Testis (tissue), 2 donors: ENCODE results near the gene SUFU.

ENCODE experiments used
- POLR2A ChIP-seq: fragments of 450-650 bp; IDR thresholded peaks from one replicate; pipeline ENCODE4 v1.6.1; 2017; ENCODE audit warnings: antibody characterized with exemption, mild to moderate bottlenecking, moderate library complexity
- TF ChIP-seq, protein P1 (sequence below), 3 experiments: fragments of 450-650 bp in 2 of 3; fragments of 200-600 bp in 1 of 3; sonication (generic) in 1 of 3; IDR thresholded peaks; one replicate each; pipeline ENCODE4 v1.5.1; 2016 to 2019; ENCODE audit warnings: antibody characterized with exemption in 3 of 3, mild to moderate bottlenecking in 2 of 3, moderate library complexity in 1 of 3

DNA sequence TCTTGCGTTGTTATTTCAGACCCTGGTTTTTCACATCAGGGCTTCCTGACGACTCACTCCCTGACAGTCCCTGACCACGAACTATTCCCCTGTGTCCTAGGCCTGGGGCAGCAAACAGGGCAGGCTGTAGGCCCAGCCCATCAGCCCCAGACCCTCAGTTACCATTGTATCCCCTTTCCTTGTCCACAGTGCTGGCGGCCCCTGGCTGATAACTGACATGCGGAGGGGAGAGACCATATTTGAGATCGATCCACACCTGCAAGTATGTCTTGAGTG, 90.0 kb downstream of the SUFU start:
- TF ChIP-seq, protein P1, sequence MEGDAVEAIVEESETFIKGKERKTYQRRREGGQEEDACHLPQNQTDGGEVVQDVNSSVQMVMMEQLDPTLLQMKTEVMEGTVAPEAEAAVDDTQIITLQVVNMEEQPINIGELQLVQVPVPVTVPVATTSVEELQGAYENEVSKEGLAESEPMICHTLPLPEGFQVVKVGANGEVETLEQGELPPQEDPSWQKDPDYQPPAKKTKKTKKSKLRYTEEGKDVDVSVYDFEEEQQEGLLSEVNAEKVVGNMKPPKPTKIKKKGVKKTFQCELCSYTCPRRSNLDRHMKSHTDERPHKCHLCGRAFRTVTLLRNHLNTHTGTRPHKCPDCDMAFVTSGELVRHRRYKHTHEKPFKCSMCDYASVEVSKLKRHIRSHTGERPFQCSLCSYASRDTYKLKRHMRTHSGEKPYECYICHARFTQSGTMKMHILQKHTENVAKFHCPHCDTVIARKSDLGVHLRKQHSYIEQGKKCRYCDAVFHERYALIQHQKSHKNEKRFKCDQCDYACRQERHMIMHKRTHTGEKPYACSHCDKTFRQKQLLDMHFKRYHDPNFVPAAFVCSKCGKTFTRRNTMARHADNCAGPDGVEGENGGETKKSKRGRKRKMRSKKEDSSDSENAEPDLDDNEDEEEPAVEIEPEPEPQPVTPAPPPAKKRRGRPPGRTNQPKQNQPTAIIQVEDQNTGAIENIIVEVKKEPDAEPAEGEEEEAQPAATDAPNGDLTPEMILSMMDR (IDR thresholded peaks at IDR 0.05): no peak
- no peak for TF ChIP-seq POLR2A
